PC-3 (cell line): ENCODE measurements around the gene SPARCL1. TPM values are rescaled to one million over a fixed set of nuclear protein-coding genes. Genes with fewer than 3 reads are reported as not detected.
"Not testable (repeated sequence)": the region's sequence is repeated elsewhere in the genome, so short reads cannot be mapped to it uniquely, and the experiment has no call there.

Experiments
- ATAC-seq: fragments of 200-7000 bp; cut with Tn5 transposase; 2 replicates; pipeline ENCODE4 v1.9.1; 2020; ENCODE audit warnings: mild to moderate bottlenecking, moderate library complexity
- BruUV-seq: library from RNA; stranded (reverse); fragments of 400-500 nt; replicated peaks from 2 replicates; lab custom pipeline; 2021; lab: Mats Ljungman, UMichigan
- CTCF ChIA-PET: fragments of 300-600 bp; sonication (Branson Sonifier 250); formaldehyde crosslinking; loops from one replicate; lab custom pipeline; 2022; ENCODE audit warnings: antibody characterized with exemption; lab: Charles Lee
- POLR2A ChIA-PET: fragments of 300-600 bp; sonication (Branson Sonifier 250); formaldehyde crosslinking; loops from one replicate; lab custom pipeline; 2022; ENCODE audit warnings: antibody characterized with exemption; ENCODE audit not compliant: unreplicated experiment; lab: Charles Lee
- DNase-seq: peaks from one replicate; pipeline ENCODE4 v3.0.0-alpha.2; 2015
- H2AFZ ChIP-seq: fragments of 300-600 bp; sonication (generic); 2 replicates; pipeline ENCODE4 v1.6.0; 2016; ENCODE audit warnings: antibody characterized with exemption, low read length
- H3F3A ChIP-seq: fragments of 300-600 bp; sonication (generic); one replicate; pipeline ENCODE4 v1.6.0; 2017; ENCODE audit warnings: antibody characterized with exemption, low read length, control low read depth, mild to moderate bottlenecking; ENCODE audit not compliant: unreplicated experiment
- H3K27ac ChIP-seq: fragments of 300-600 bp; sonication (generic); 2 replicates; pipeline ENCODE4 v1.5.1; 2016; ENCODE audit warnings: mild to moderate bottlenecking, low read length
- H3K27me3 ChIP-seq: fragments of 300-600 bp; sonication (generic); 2 replicates; pipeline ENCODE4 v1.6.1; 2016; ENCODE audit warnings: low read length, mixed read lengths
- H3K36me3 ChIP-seq: fragments of 300-600 bp; sonication (generic); 2 replicates; pipeline ENCODE4 v1.6.1; 2016; ENCODE audit warnings: low read depth, mixed run types, low read length, mixed read lengths
- H3K4me1 ChIP-seq: fragments of 300-600 bp; sonication (generic); 2 replicates; pipeline ENCODE4 v1.5.1; 2016; ENCODE audit warnings: low read length; ENCODE audit not compliant: insufficient read depth
- H3K4me2 ChIP-seq: fragments of 300-600 bp; sonication (generic); 2 replicates; pipeline ENCODE4 v1.6.0; 2016; ENCODE audit warnings: low read length
- H3K4me3 ChIP-seq: fragments of 300-600 bp; sonication (generic); 2 replicates; pipeline ENCODE4 v1.5.1; 2016; ENCODE audit warnings: mild to moderate bottlenecking, low read length, mixed read lengths
- H3K79me2 ChIP-seq: fragments of 300-600 bp; sonication (generic); 2 replicates; pipeline ENCODE4 v1.6.1; 2017; ENCODE audit warnings: low read length, mixed read lengths
- H3K9ac ChIP-seq: fragments of 300-600 bp; sonication (generic); 2 replicates; pipeline ENCODE4 v1.6.0; 2016; ENCODE audit warnings: mild to moderate bottlenecking, low read length
- H3K9me2 ChIP-seq: fragments of 300-600 bp; sonication (generic); replicated peaks from 2 replicates; pipeline ENCODE4 v1.6.1; 2016; ENCODE audit warnings: mixed run types, low read length, mixed read lengths
- H3K9me3 ChIP-seq: fragments of 300-600 bp; sonication (generic); 2 replicates; pipeline ENCODE4 v1.6.1; 2016; ENCODE audit warnings: low read length, mixed read lengths
- H4K20me1 ChIP-seq: fragments of 300-600 bp; sonication (generic); 2 replicates; pipeline ENCODE4 v1.6.1; 2016; ENCODE audit warnings: low read length, mixed read lengths
- EZH2 ChIP-seq: fragments of 300-600 bp; sonication (generic); IDR thresholded peaks from one replicate; pipeline ENCODE4 v1.6.1; 2017; ENCODE audit warnings: antibody characterized with exemption, mild to moderate bottlenecking, low read length; ENCODE audit not compliant: unreplicated experiment
- EZH2phosphoT487 ChIP-seq: fragments of 300-600 bp; sonication (generic); IDR thresholded peaks from 2 replicates; pipeline ENCODE4 v1.6.1; 2018; ENCODE audit warnings: mild to moderate bottlenecking, antibody characterized with exemption, low read length, borderline replicate concordance
- intact Hi-C: fragments of 100-400 bp; cut with micrococcal nuclease; formaldehyde crosslinking; loops from 2 replicates; pipeline ENCODE4 v1.9.0; 2023
- total RNA-seq: library from RNA; depleted of rRNA; stranded (reverse); fragments of >200 nt; gene quantifications from 2 replicates; pipeline ENCODE4 v1.2.3, GENCODE V29; 2014
- TF ChIP-seq, protein P1 (sequence below): fragments of 300-600 bp; sonication (generic); conservative IDR thresholded peaks from 2 replicates; pipeline ENCODE4 v1.5.1; 2017; ENCODE audit warnings: antibody characterized with exemption, low read depth, mild to moderate bottlenecking, low read length

The SPARCL1 gene
- total RNA-seq, 1 experiment from 2014 or later: not detected

DNA sequence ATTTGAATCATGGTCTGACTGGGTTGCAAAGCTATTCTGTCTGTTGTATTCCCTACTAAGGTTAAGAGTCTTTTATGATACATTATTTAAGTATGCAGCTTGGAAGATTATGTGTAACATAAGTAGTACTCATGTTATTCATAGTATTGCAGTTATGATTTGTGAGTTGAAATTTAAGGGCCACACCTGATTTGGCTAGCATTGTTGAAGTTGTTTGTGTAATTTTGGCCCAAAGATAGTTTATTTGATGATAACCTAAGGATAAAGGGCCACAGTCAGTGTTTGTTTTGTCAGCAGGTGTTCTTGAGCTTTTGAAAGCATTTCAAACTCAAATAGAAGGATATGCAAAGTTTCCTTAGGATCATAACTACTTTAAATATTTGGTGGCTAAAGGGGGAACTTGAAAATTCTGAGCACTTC lies 67.9 kb downstream of the SPARCL1 start:
- H3K4me2 ChIP-seq: no peak overlapping the region
- no peak overlapping the region for H2AFZ ChIP-seq
- no peaks in the 10 kb centered on the region for H3K79me2 ChIP-seq
- H3K27me3 ChIP-seq: no peaks in the 10 kb centered on the region
- no peaks in the 10 kb centered on the region for H3F3A ChIP-seq
- no TSS peak for BruUV-seq
- DNase-seq (peak; percentile 42), ATAC-seq (peak; percentile 70)
- no peak overlapping the region for H3K4me3 ChIP-seq
- H3K9ac ChIP-seq: no peak overlapping the region
- no peaks in the 10 kb centered on the region for H3K36me3 ChIP-seq
- H3K27ac ChIP-seq: no peak overlapping the region
- no peaks in the 10 kb centered on the region for H4K20me1 ChIP-seq
- POLR2A ChIA-PET: no interaction called here
- CTCF ChIA-PET: interaction anchor here (0.6 kb wide), 1 partner anchor 85 kb away, joined by 3 read pairs; no protein-coding TSS in a partner anchor
- no peaks in the 10 kb centered on the region for H3K9me3 ChIP-seq
- 0 out of 2 replicates have a peak, but pooled peaks cover 5% of the 10 kb centered on the region for H3K4me1 ChIP-seq
- no peak for TF ChIP-seq EZH2phosphoT487
- TF ChIP-seq, protein P1, sequence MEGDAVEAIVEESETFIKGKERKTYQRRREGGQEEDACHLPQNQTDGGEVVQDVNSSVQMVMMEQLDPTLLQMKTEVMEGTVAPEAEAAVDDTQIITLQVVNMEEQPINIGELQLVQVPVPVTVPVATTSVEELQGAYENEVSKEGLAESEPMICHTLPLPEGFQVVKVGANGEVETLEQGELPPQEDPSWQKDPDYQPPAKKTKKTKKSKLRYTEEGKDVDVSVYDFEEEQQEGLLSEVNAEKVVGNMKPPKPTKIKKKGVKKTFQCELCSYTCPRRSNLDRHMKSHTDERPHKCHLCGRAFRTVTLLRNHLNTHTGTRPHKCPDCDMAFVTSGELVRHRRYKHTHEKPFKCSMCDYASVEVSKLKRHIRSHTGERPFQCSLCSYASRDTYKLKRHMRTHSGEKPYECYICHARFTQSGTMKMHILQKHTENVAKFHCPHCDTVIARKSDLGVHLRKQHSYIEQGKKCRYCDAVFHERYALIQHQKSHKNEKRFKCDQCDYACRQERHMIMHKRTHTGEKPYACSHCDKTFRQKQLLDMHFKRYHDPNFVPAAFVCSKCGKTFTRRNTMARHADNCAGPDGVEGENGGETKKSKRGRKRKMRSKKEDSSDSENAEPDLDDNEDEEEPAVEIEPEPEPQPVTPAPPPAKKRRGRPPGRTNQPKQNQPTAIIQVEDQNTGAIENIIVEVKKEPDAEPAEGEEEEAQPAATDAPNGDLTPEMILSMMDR: no peak
- intact Hi-C loops: loop anchor here (10.0 kb wide), 1 partner anchor 306 kb away; no protein-coding TSS in a partner anchor
- no peaks in the 10 kb centered on the region for H3K9me2 ChIP-seq

DNA sequence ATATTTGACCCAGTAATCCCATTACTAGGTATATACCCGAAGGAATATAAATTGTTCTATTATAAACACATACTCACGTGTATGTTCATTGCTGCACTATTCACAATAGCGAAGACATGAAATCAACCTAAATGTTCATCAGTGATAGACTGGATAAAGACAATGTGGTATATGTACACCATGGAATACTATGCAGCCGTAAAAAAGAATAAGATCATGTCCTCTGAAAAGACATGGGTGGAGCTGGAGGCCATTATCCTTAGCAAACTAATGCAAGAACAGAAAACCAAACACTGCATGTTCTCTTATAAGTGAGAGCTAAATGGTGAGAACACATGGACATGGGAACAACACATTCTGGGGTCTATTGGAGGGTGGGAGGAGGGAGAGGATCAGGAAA lies 70.3 kb downstream of the SPARCL1 start:
- 0 out of 2 replicates have a peak, but pooled peaks cover 5% of the 10 kb centered on the region for H3K4me1 ChIP-seq
- CTCF ChIA-PET: no interaction called here

DNA sequence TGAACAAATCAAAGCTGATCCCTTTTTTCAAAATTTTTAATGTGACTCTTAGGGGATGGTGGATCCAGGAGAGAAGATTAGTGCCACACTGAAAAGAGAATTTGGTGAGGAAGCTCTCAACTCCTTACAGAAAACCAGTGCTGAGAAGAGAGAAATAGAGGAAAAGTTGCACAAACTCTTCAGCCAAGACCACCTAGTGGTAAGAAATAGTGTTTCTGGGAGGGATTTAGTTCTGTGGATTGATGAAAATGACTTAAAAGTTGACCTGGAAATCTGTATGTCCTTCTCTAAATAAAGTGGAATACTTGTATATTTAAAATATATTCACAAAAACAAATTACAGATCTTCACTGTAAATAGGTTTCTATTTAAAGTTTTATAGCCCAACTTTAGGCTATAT lies 77.6 kb downstream of the SPARCL1 start:
- ChIA-PET POLR2A (no interaction called here), CTCF (no interaction called here)

More for the DNA sequence above, 70.3 kb downstream of the SPARCL1 start:
- Histone ChIP-seq H3K36me3 (no peaks in the 10 kb centered on the region), H2AFZ (no peak overlapping the region), H3K9me3 (no peaks in the 10 kb centered on the region), H3K4me3 (no peak overlapping the region), H3K4me2 (no peak overlapping the region), H3K27ac (no peak overlapping the region), H3K79me2 (no peaks in the 10 kb centered on the region), H3K27me3 (no peaks in the 10 kb centered on the region), H3K9ac (no peak overlapping the region), H4K20me1 (no peaks in the 10 kb centered on the region), H3F3A (no peaks in the 10 kb centered on the region), H3K9me2 (no peaks in the 10 kb centered on the region)
- POLR2A ChIA-PET: no interaction called here
- TF ChIP-seq EZH2: no peak
- TF ChIP-seq EZH2phosphoT487: no peak
- TF ChIP-seq, protein P1: no peak
- ATAC-seq (no peak), DNase-seq (no peak)
- BruUV-seq: no TSS peak
- intact Hi-C loops: no loop called here

DNA sequence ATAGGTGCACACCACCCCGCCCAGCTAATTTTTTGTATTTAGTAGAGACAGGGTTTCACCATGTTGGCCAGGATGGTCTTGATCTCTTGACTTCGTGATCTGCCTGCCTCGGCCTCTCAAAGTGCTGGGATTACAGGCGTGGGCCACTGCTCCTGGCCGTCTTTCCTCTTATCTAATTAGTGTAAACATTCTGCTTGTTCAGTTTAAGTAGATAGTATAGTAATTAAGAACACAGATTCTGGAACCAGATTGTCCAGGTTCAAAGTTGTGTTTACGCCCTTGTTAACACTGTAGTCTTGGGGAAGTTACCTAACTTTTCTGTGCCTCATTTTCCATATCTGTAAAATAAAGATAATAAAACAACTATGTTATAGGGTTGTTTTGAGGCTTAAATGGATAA lies 82.8 kb downstream of the SPARCL1 start:
- H4K20me1 ChIP-seq, H3F3A ChIP-seq, H2AFZ ChIP-seq, H3K4me3 ChIP-seq, POLR2A ChIA-PET, BruUV-seq, H3K36me3 ChIP-seq, H3K9me3 ChIP-seq, H3K4me2 ChIP-seq, H3K9ac ChIP-seq, intact Hi-C loops, H3K27ac ChIP-seq, H3K9me2 ChIP-seq, H3K27me3 ChIP-seq, H3K79me2 ChIP-seq, DNase-seq, ATAC-seq, H3K4me1 ChIP-seq: not testable (repeated sequence)
- CTCF ChIA-PET: interaction anchor here (0.6 kb wide), 1 partner anchor 393 kb away, joined by 4 read pairs; no protein-coding TSS in a partner anchor

More for the DNA sequence above, 77.6 kb downstream of the SPARCL1 start:
- no TSS peak for BruUV-seq
- no peak overlapping the region for H3K27ac ChIP-seq
- ATAC-seq (no peak), DNase-seq (no peak)
- no peaks in the 10 kb centered on the region for H3K79me2 ChIP-seq
- no peaks in the 10 kb centered on the region for H3K36me3 ChIP-seq
- H3K9me2 ChIP-seq: no peaks in the 10 kb centered on the region
- intact Hi-C loops: no loop called here
- H3K4me1 ChIP-seq: no peaks in the 10 kb centered on the region
- no peak overlapping the region for H3K4me3 ChIP-seq
- H3K9ac ChIP-seq: no peak overlapping the region
- no peaks in the 10 kb centered on the region for H3K9me3 ChIP-seq
- H3F3A ChIP-seq: no peaks in the 10 kb centered on the region
- TF ChIP-seq EZH2phosphoT487: no peak
- TF ChIP-seq, protein P1: peak; percentile 37
- no peaks in the 10 kb centered on the region for H3K27me3 ChIP-seq
- no peak overlapping the region for H3K4me2 ChIP-seq
- H2AFZ ChIP-seq: no peak overlapping the region
- no peaks in the 10 kb centered on the region for H4K20me1 ChIP-seq
